ENCODE measurements around the gene CIITA.
"Not testable (repeated sequence)": the region's sequence is repeated elsewhere in the genome, so short reads cannot be mapped to it uniquely, and the experiment has no call there.

Gene CIITA

GRCh38 chr16:10950393-10950792 lies 73.4 kb downstream of the CIITA start:
- DNase-seq (ENCODE audit: low spot score) (no peak), FAIRE-seq (no peak)

- FAIRE-seq (no peak), DNase-seq (ENCODE audit: low spot score) (no peak)
These were observed 74.0 kb downstream of the CIITA start for GRCh38 chr16:10951026-10951425.

GRCh38 chr16:10954903-10955302 lies 77.9 kb downstream of the CIITA start:
- no peak for DNase-seq (ENCODE audit: low spot score)
- no peak for FAIRE-seq

GRCh38 chr16:10957771-10958482 lies 80.9 kb downstream of the CIITA start:
- DNase-seq (ENCODE audit: low spot score) (no peak), FAIRE-seq (no peak)

- no peak for DNase-seq (ENCODE audit: low spot score)
- FAIRE-seq = no peak
These were observed 82.2 kb downstream of the CIITA start for GRCh38 chr16:10959161-10959560.

- no peak for FAIRE-seq
- DNase-seq (ENCODE audit: low spot score) = peak; percentile 73
These were observed 84.2 kb downstream of the CIITA start for GRCh38 chr16:10961231-10961630.

- no peak for FAIRE-seq
- DNase-seq (ENCODE audit: low spot score) = peak; percentile 87
These were observed 87.3 kb downstream of the CIITA start for GRCh38 chr16:10964039-10964890.

- FAIRE-seq (no peak), DNase-seq (ENCODE audit: low spot score) (no peak)
These were observed 87.9 kb downstream of the CIITA start for GRCh38 chr16:10964891-10965326.

- no peak for DNase-seq (ENCODE audit: low spot score)
- FAIRE-seq = no peak
These were observed 88.5 kb downstream of the CIITA start for GRCh38 chr16:10965440-10966061.

GRCh38 chr16:10966129-10966528 lies 89.1 kb downstream of the CIITA start:
- FAIRE-seq (no peak), DNase-seq (ENCODE audit: low spot score) (no peak)

GRCh38 chr16:10966559-10966958 lies 89.6 kb downstream of the CIITA start:
- not testable (repeated sequence) for DNase-seq (ENCODE audit: low spot score); FAIRE-seq

- DNase-seq (ENCODE audit: low spot score) (no peak), FAIRE-seq (no peak)
These were observed 91.0 kb downstream of the CIITA start for GRCh38 chr16:10967986-10968385.

- DNase-seq (ENCODE audit: low spot score) (no peak), FAIRE-seq (no peak)
These were observed 91.5 kb downstream of the CIITA start for GRCh38 chr16:10968498-10968897.

GRCh38 chr16:10969615-10970014 lies 92.6 kb downstream of the CIITA start:
- FAIRE-seq (no peak), DNase-seq (ENCODE audit: low spot score) (no peak)

- FAIRE-seq (no peak), DNase-seq (ENCODE audit: low spot score) (no peak)
These were observed 93.1 kb downstream of the CIITA start for GRCh38 chr16:10970065-10970464.

GRCh38 chr16:10971560-10971961 lies 94.6 kb downstream of the CIITA start:
- DNase-seq (ENCODE audit: low spot score) (peak; percentile 58), FAIRE-seq (no peak)

- DNase-seq (ENCODE audit: low spot score) (no peak), FAIRE-seq (no peak)
These were observed 95.3 kb downstream of the CIITA start for GRCh38 chr16:10972108-10972818.

GRCh38 chr16:10972819-10973464 lies 95.9 kb downstream of the CIITA start:
- FAIRE-seq (no peak), DNase-seq (ENCODE audit: low spot score) (no peak)

GRCh38 chr16:10976634-10977033 lies 99.6 kb downstream of the CIITA start:
- FAIRE-seq = no peak
- DNase-seq (ENCODE audit: low spot score) = no peak

GRCh38 chr16:10978124-10978523 lies 101.1 kb downstream of the CIITA start:
- DNase-seq (ENCODE audit: low spot score) (no peak), FAIRE-seq (no peak)

GRCh38 chr16:10978871-10979446 lies 102.0 kb downstream of the CIITA start:
- no peak for FAIRE-seq

More at GRCh38 chr16:10978871-10979446, 102.0 kb downstream of the CIITA start:
- no peak for DNase-seq (ENCODE audit: low spot score)

Measured in urothelium cell line (cell line).